Activated CD8-positive, alpha-beta T cell treated with anti-CD3 and anti-CD28 coated beads for 36 hours (primary cell): Measurements from ENCODE around the gene NEK1. TPM values are rescaled to one million over a fixed set of nuclear protein-coding genes. Genes with fewer than 3 reads are reported as not detected.

Experiments used
- ATAC-seq: fragments of 200-7000 bp; cut with Tn5 transposase; one replicate; pipeline ENCODE4 v1.10.0; 2021; ENCODE audit warnings: mild to moderate bottlenecking, moderate library complexity
- CTCF ChIA-PET: fragments of 350-600 bp; sonication (Branson Sonifier 250); formaldehyde crosslinking; loops from one replicate; lab custom pipeline; 2021; ENCODE audit warnings: antibody characterized with exemption; lab: Charles Lee
- POLR2A ChIA-PET: fragments of 350-600 bp; sonication (Branson Sonifier 250); formaldehyde crosslinking; loops from one replicate; lab custom pipeline; 2021; ENCODE audit warnings: antibody characterized with exemption; lab: Charles Lee
- DNase-seq: peaks from one replicate; pipeline ENCODE4 v3.0.0-alpha.2; 2020
- H3K27ac Mint-ChIP-seq: one replicate; pipeline ENCODE4 v1.8.0; 2021; ENCODE audit warnings: mild to moderate bottlenecking, mixed read lengths
- H3K27me3 Mint-ChIP-seq: one replicate; pipeline ENCODE4 v1.8.0; 2021; ENCODE audit warnings: mixed read lengths
- H3K36me3 Mint-ChIP-seq: one replicate; pipeline ENCODE4 v1.8.0; 2021; ENCODE audit warnings: low read depth, mixed read lengths
- H3K4me1 Mint-ChIP-seq: one replicate; pipeline ENCODE4 v1.8.0; 2021; ENCODE audit warnings: low read depth, mixed read lengths
- H3K4me3 Mint-ChIP-seq: one replicate; pipeline ENCODE4 v1.8.0; 2021; ENCODE audit warnings: mild to moderate bottlenecking, moderate library complexity, mixed read lengths
- H3K9me3 Mint-ChIP-seq: one replicate; pipeline ENCODE4 v1.8.0; 2021; ENCODE audit warnings: mixed read lengths
- CTCF ChIP-seq: fragments of 200-600 bp; IDR thresholded peaks from one replicate; pipeline ENCODE4 v1.8.0; 2022; ENCODE audit warnings: antibody characterized with exemption, mild to moderate bottlenecking
- intact Hi-C: fragments of 100-400 bp; cut with micrococcal nuclease; formaldehyde crosslinking; loops from one replicate; pipeline ENCODE4 v1.10.0; 2022
- total RNA-seq, 2 experiments: library from RNA; stranded (reverse); gene quantifications; one replicate each; pipeline ENCODE4 v1.2.3, GENCODE V29; 2021

The NEK1 gene
- total RNA-seq, 2 experiments from 2014 or later: 12.0 to 13.6 TPM

GRCh38 chr4:169492436-169493163 lies 119.8 kb downstream of the NEK1 start:
- ATAC-seq (peak; percentile 74), DNase-seq (peak; percentile 43)
- Mint-ChIP-seq H3K9me3 (peaks cover 4% of the 10 kb centered on the region), H3K36me3 (peaks cover 17% of the 10 kb centered on the region), H3K27me3 (no peaks in the 10 kb centered on the region), H3K4me3 (no peak overlapping the region), H3K27ac (no peak overlapping the region), H3K4me1 (peaks cover 3% of the 10 kb centered on the region)
- CTCF ChIA-PET: interaction anchor here (0.7 to 3.5 kb wide), 6 partner anchors 12 to 977 kb away, joined by 3 to 17 read pairs (median 4); partner anchors contain the start of gene NEK1
- intact Hi-C loops: no loop called here
- POLR2A ChIA-PET: interaction anchor here (1.1 kb wide), 1 partner anchor 517 kb away, joined by 3 read pairs; no protein-coding TSS in a partner anchor
- peak; percentile 68 for TF ChIP-seq CTCF

- ChIA-PET CTCF (interaction anchor here (3.5 kb wide), 1 partner anchor 567 kb away, joined by 17 read pairs; no protein-coding TSS in a partner anchor), POLR2A (no interaction called here)
- no peak for DNase-seq
- no peak for TF ChIP-seq CTCF
- H3K27me3 Mint-ChIP-seq: no peaks in the 10 kb centered on the region
- peaks cover 3% of the 10 kb centered on the region for H3K4me1 Mint-ChIP-seq
- H3K27ac Mint-ChIP-seq: no peak overlapping the region
- H3K4me3 Mint-ChIP-seq: no peak overlapping the region
- H3K9me3 Mint-ChIP-seq: peaks cover 1% of the 10 kb centered on the region
- peaks cover 17% of the 10 kb centered on the region for H3K36me3 Mint-ChIP-seq
- intact Hi-C loops: no loop called here
- ATAC-seq: no peak
These were observed 121.2 kb downstream of the NEK1 start for GRCh38 chr4:169491211-169491610.

- H3K4me1 Mint-ChIP-seq: peaks cover 3% of the 10 kb centered on the region
- DNase-seq (no peak), ATAC-seq (no peak)
- peaks cover 19% of the 10 kb centered on the region for H3K36me3 Mint-ChIP-seq
- TF ChIP-seq CTCF: no peak
- no peak overlapping the region for H3K27ac Mint-ChIP-seq
- H3K9me3 Mint-ChIP-seq: peaks cover 1% of the 10 kb centered on the region
- no peaks in the 10 kb centered on the region for H3K27me3 Mint-ChIP-seq
- intact Hi-C loops: loop anchor here (5.0 kb wide), 1 partner anchor 567 kb away; no protein-coding TSS in a partner anchor
- ChIA-PET POLR2A (no interaction called here), CTCF (interaction anchor here (3.2 kb wide), 1 partner anchor 565 kb away, joined by 12 read pairs; no protein-coding TSS in a partner anchor)
- no peak overlapping the region for H3K4me3 Mint-ChIP-seq
These were observed 123.1 kb downstream of the NEK1 start for GRCh38 chr4:169489306-169489705.

GRCh38 chr4:169485791-169486742 lies 126.3 kb downstream of the NEK1 start:
- no peaks in the 10 kb centered on the region for H3K4me1 Mint-ChIP-seq
- no peak overlapping the region for H3K4me3 Mint-ChIP-seq
- peak; percentile 51 for ATAC-seq
- no peaks in the 10 kb centered on the region for H3K9me3 Mint-ChIP-seq
- H3K27ac Mint-ChIP-seq: no peak overlapping the region
- ChIA-PET POLR2A (no interaction called here), CTCF (interaction anchor here (0.8 to 1.7 kb wide), 14 partner anchors 10 to 565 kb away, joined by 3 to 25 read pairs (median 4); no protein-coding TSS in a partner anchor)
- TF ChIP-seq CTCF: peak; percentile 77
- DNase-seq: peak; percentile 42
- H3K36me3 Mint-ChIP-seq: peaks cover 9% of the 10 kb centered on the region
- intact Hi-C loops: loop anchor here (5.0 kb wide), 1 partner anchor 564 kb away; no protein-coding TSS in a partner anchor
- no peaks in the 10 kb centered on the region for H3K27me3 Mint-ChIP-seq
